Cortex of kidney (tissue), 1 donor: Measurements from ENCODE around the gene CCDC183.
"Not testable (repeated sequence)": the region's sequence is repeated elsewhere in the genome, so short reads cannot be mapped to it uniquely, and the experiment has no call there.

Source experiments
- DNase-seq: peaks from one replicate; lab custom pipeline; 2025; lab: John Stamatoyannopoulos, UW

Gene CCDC183

DNA sequence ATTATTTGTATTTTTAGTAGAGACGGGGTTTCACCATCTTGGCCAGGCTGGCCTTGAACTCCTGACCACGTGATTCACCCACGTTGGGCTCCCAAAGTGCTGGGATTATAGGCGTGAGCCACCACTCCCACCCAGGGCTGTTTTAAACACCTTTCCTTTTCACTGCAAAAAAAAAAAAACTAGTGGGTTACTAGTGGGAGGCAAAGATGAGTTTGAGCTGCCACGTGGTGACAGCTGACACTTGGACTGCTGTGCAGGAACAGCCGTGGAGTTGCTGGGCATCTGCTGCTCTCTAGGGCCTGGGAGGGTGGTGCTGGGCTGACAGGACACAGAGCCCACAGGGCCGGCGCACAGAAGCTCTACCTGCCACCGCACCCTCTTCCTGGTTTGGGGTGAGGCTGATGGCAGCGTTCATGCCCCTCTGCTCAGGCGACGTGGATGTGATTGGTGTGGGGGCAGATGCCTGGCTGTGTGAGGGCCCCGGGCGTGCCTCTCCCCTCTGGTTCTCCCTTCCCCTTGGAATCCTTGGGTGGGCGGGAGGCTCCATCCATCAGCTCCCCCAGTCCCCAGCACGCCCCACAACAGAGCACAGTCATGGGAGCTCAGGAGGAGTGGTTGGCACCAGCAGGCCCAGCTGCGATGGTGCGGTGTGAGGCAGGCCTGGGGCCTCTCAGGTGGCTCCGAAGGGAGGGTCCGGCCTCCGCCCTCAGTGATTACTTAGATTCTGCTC lies 28.5 kb downstream of the CCDC183 start:
- no peak for DNase-seq

DNA sequence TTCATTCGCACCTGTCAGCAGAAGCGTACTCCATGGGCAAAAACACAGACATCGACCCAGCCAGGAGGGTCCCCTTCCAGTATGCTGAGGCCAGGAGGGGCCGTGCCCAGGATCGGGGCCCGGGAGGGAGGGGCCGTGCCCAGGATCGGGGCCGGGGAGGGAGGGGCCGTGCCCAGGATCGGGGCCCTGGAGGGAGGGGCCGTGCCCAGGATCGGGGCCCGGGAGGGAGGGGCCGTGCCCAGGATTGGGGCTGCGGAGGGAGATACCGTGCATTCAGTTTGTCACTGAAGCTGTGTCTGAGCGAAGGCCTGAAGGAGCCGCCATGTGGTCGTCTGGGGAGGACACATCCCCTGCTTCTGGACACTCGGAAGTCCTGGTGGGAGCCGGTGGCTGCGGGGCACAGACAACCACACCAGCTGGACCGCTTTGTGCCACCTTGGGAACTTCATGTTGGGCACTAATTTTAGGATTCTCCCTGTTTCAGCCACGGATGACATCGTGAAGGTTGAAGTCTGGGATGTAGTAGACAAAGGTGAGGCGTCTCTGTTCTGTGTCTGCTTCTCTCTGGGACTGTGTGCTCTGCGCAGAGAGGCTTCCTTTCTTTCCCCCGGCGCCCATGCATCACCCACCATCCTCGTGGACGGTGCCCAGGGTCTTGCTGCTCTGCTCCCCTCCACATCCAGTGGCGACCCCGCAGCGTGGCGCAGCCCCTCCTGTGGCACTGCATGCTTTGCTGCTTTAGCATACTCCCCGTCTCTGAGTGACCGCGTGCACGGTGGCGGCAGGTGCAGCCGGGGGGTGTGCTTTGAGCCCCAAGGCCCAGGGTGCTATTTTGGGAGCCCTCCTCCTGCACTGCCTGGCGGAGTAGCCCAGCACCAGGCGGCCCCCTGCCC lies 29.4 kb downstream of the CCDC183 start:
- DNase-seq, result no peak

DNA sequence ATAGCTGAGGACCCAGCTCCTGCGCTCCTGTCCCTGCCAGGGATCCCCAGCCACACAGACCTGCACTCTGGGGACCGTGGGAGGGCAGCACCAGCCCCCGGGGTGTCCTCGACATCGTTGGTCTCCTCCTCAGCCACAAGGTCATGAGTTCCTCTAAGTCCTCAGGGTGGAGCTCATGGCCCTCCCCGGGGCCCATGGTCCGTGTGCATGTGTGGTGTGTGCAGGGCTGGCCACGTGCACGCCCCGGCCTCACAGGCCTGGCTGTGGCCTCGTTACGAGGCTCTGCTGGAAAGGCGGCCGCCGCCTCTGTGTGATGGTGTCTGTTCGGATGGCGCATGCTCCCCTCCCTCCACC lies 30.0 kb downstream of the CCDC183 start:
- no peak for DNase-seq

DNA sequence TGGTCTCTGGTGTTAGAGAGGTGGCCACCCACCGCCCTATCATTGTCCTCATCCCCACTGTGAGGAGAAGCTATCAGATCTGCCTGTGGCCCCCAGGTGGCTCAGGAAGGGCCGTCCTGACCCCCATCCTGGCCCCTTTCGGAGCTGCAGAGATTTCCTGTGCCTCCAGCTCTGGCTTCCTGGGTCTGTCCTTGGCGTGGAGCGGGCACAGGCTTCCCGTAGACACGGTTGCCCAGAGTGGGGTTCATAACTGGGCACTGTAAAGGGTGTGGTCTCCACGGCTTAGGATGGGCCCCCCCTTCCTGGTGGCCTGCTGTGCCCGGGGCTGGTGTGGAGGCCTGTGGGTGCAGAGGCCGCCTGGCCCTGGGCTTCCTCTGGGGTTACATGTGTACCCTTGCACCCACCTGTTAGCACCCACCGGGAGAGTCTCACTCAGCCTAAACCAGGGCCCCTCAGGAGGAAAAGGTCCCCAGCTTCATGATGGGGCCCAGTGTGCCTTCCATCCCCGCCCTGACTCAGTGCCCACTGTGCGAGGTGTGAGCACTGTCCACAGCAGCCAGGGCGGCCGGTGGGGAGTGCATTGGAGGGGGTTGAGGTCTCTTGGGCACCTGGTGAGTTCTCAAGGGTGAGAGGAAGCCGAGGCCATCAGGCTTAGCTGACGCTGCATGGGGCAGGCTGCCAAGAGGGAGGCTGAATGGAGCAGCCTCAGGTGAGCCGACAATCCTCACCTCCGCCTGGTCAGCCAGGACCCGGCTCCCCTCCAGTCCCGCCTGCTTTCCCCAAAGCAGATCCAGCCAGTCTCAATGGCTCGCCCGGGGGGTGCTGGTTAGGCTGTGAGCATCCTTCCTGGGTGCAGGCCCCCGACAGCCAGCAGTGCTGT lies 30.8 kb downstream of the CCDC183 start:
- no peak for DNase-seq

GRCh38 chr9:136827794-136828473 lies 31.8 kb downstream of the CCDC183 start:
- DNase-seq, result no peak

DNA sequence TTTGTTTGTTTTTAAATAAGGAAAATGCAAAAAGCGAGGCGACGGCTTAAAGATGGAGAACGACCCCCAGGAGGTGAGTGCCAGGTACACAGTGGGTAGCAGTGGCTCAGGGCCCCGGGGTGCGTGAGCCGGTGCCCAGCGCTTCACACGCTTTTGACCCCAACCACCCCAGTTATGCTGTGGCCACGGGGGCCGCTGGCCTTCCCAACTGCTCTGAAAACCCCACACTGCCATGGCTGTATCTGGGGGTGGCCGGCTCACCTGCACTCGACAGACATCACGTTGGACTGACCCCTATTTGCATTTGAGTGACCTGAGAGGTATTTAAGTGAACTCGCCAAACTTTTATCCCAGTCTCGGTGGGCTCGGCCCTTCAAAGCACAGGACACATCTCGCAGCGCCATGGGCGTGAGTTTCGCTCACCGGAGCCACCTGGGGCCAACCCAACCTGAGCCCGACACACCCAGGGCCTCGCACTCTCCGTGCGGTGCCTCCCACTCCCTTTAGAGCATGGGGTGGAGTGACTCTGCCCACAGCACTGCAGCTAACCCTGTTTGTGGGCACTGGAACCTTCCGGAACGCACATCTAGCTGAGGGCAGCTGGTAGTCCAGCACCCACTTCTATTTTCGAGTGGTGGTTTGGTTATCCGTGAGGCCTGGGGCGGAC lies 32.5 kb downstream of the CCDC183 start:
- no peak for DNase-seq

DNA sequence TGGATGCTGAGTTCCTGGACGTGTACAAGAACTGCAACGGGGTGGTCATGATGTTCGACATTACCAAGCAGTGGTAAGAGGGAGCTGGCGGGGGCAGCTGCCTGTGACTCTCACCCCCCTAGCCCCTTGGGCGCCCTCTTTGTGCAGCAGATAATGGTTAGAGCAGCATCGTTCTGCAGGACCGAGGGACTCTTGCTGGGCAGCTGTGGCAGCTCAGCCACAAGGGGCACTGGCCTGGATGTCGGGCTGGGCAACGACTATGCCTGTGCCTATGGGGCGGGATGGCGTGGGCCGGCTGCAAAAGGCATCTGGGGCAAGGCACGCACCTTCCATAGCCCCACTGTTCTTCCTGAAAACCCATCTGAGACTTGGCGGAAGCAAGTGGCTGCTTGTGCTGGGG lies 33.3 kb downstream of the CCDC183 start:
- no peak for DNase-seq

GRCh38 chr9:136829981-136830885 lies 34.1 kb downstream of the CCDC183 start:
- no peak for DNase-seq

DNA sequence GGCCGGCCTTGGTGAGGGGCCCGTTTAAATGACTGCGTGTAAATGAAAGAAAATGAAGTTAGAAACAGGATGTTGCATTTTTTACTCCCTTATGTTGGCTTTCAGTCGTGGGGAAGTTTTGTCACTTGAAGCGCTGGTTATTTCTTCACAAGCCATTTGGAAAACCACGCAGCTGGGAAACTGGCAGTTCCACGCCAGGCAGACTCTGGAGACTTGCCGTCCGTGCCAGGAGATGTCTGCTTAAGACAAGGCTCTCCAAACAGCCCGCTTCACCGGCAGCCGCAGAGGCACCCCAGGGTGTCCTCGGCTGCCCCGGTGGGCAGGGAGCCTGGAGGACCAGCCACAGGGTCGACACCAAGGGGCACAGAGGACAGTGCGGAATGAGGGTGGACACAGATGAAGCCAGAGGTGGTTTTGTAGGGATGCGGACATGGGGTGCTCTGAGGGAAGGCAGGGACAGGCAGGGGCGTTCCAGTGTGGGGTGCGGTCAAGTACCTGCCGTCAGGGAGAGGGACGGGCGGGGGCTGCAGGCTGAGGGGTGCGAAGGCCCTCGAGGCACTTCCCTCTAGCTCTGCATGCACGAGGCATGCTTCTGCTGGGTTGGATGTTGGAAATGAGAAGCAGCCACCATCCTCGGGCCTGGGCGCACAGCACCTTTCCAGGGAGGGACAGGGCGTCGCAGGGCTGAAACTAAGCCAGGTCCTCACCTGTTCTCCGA lies 35.0 kb downstream of the CCDC183 start:
- DNase-seq, result no peak

GRCh38 chr9:136831720-136832104 lies 35.6 kb downstream of the CCDC183 start:
- DNase-seq, result no peak

DNA sequence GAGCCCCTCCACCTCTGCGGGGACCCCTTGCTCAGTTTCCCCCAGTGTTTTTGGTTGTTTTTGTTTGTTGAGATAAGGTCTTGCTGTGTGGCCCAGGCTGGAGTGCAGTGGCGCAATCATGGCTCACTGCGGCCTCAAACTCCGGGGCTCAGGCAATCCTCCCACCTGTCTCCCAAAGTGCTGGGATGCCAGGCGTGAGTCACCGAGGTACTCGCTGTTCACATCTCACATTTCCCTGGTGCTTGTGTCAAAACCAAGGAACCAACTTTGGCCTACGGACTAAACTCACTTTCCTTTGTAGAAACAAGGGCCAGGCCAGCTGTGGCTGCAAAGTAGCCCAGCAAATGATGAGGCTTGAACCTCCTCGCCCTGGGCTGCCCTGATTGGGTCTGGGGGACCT lies 36.4 kb downstream of the CCDC183 start:
- no peak for DNase-seq

- DNase-seq, result not testable (repeated sequence)
Observed at GRCh38 chr9:136833381-136834048, 37.4 kb downstream of the CCDC183 start.

DNA sequence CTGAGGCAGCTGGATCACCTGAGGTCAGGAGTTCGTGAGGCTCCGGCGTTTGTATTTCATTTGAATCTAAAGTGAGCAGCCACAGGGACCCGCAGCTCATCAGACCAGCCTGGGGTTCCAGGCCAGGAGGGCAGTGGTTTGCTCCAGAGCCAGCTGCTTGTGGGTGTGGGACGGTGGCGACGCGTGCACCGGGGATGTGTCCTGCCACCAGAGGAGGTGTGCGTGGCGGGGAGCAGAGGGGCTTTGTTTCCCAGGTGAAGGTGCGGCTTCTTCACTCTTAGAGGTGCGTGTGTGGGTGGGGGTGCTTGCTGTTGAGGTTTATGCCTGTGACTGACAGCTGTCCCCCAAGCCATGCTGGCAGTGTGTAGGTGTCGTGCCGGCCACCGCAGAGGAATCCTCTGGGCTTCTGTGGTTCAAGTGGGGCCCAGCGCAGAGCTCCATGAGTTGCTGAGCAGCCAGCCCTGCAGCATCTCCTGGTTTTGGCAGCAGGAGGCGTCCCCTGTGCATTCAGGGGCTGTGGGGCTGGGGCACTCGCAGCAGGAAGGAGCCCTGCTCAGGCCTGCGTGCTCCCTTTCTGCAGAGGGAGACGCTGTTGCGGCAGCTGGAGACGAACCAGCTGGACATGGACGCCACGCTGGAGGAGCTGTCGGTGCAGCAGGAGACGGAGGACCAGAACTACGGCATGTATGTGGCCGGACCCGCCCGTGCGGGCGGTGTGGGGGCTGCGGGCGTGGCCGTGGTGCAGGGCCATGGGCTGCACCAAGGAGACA lies 39.2 kb downstream of the CCDC183 start:
- no peak for DNase-seq

GRCh38 chr9:136835932-136836904 lies 40.1 kb downstream of the CCDC183 start:
- no peak for DNase-seq

GRCh38 chr9:136837146-136837855 lies 41.2 kb downstream of the CCDC183 start:
- DNase-seq, result no peak

DNA sequence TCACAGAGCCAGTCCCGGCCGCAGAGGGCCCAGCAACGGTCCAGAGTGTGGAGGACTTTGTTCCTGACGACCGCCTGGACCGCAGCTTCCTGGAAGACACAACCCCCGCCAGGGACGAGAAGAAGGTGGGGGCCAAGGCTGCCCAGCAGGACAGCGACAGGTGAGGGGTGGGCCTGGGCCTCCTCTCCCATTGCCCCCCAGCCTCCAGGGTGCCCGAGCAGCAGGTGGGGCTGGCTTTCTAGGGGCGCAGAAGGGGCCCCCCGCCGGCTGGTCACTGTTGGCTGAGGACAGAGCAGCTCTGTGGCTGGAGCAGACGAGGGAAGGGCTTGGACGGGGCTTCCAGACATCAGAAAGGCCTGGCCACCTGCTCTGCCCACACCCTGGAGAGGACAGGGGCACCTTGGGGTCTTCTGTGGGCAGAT lies 41.7 kb downstream of the CCDC183 start:
- DNase-seq, result not testable (repeated sequence)
